Activated CD4-positive, alpha-beta T cell treated with anti-CD3 and anti-CD28 coated beads for 4 hours (primary cell): Measurements from ENCODE around the gene ACD.

Experiments
- DNase-seq, 2 donors: peaks; one replicate each; pipeline ENCODE4 v3.0.0-alpha.2; 2020

Gene ACD

DNA sequence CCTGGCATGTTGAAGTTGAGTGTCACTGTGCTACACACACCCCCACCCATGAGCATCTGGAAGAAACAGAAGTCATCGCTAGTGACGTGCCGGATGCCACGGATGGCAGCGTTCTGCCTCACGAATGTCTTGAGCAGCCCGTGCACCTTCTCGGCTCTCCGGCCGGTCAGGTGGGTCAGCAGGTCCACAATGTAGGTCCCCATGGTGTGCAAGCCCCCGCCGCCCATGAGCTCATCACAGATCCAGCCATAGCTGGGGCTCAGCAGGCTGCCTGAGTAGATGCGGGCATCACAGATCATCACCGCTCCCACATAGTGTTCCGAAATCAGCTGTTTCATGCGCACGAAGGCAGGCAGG is 15.5 kb upstream of the ACD start:
- no peak for DNase-seq

GRCh38 chr16:67674851-67675578 is 15.0 kb upstream of the ACD start:
- no peak for DNase-seq

DNA sequence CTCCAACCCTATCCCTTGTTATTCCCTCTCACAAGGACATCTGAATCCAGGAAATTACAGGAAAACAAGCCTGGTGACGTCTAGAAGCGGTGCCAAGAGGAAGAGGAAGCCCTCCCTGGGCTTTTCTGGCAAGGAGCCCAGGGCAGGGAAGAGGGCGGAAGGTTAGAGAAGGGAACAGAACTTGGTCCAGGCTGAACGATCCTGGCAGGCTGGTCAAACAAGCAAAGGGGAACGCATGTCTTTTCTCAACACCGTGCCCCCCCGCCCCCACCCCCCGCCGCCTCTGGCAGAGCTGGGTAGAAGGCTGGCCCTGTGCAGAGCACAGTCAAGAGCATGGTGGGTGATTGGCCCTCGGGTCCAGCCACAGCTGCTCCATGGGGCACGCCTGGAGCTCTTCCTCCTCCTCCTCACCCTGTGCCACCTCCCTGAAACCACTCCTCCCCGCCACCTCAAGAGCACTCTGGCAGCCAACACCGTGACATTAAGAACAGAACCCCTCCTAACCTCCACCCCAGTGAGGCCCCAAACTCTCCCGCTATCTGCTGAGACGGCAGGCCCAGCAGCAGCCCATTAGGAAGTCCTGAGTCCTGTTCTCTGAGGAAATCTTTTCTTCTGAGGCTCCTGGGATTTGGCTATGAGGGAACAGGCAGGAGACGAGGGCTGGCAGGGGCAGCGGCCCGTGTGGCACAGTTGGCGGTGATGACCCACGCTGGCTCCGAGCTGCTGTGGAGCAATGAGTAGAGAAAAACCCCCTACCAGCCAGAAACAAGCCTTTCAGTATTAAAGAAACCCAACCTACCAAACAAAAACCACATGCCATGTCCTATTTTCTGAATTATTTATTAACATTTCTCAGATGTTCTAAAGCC is 13.9 kb upstream of the ACD start:
- DNase-seq, result no peak

DNA sequence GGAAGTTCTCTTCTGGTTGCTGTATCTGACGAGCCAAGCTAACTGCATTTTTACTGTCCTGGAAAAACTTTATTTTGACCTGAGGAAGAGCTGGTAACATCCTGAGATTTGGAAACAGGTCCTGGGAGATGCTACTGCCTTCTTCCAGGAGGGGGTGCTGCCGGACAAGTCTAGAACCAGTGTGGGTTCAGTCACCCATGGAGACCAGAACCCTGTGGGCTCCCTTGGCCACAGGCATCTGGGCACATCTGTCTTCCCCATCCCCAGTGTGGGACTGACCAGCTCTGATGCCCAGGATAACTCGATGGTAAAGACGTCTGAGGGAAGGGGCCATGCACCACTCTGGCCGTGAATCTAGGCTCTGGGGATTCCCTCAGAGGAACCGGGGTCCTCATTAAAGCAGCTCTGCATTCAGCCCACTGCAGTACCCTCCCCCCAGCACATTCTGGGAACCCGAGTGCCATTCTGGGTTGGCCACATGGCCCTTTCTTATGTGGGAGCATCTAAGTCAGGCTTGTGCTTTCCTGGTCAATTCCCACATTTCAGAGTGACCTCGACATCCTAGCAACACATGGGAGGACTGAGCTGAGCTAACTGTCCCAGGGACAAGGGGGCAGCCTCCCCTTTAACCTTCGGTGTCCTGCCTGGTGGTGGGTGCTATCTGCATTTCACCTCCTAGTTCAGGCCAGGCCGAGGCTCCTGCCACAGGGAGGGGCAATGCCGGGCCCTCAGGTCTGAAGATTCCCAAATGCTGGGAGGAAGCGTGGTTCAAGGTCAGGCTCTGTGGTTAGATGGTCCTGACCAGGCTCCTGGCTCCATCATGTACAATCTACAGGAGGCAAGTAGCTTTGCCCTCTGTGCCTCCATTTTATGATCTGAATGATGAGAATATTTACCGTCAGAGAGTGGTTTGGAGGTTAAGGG is 12.9 kb upstream of the ACD start:
- peak; percentile 51 for DNase-seq

GRCh38 chr16:67672306-67672705 is 12.2 kb upstream of the ACD start:
- DNase-seq, result no peak

GRCh38 chr16:67669499-67670101 is 9.5 kb upstream of the ACD start:
- DNase-seq, result no peak

DNA sequence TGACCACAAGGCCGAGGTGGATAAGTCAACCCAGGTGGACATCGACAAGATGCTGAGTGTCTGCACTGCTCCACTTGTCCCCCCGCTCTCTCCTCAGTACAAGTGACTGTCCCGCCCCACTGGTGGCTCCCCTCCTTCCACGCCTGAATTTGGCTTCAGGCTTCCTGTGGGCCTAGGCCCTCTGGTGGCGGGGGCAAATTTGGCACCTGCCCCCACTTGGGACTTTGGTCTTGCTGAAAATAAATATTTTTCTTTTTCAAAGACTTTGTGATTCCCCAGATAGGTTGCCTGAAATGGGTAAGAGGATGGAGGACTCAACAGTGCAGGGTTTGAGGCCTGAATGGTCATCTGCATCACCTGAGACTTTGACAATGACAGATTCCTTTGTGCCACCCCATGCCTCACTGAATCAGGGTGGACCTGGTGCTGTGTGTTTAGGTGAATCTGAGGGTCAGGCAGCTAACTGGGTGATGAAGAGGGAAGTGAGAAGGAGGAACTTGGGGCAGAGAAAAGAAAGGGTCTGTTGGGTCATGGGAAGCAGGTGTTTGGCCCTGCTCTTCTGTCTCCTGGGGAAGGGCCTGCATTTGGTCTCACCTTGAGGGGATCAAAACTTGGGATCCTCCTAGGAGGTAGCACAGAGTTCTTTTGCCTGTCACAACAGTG is 8.6 kb upstream of the ACD start:
- DNase-seq, result no peak

DNA sequence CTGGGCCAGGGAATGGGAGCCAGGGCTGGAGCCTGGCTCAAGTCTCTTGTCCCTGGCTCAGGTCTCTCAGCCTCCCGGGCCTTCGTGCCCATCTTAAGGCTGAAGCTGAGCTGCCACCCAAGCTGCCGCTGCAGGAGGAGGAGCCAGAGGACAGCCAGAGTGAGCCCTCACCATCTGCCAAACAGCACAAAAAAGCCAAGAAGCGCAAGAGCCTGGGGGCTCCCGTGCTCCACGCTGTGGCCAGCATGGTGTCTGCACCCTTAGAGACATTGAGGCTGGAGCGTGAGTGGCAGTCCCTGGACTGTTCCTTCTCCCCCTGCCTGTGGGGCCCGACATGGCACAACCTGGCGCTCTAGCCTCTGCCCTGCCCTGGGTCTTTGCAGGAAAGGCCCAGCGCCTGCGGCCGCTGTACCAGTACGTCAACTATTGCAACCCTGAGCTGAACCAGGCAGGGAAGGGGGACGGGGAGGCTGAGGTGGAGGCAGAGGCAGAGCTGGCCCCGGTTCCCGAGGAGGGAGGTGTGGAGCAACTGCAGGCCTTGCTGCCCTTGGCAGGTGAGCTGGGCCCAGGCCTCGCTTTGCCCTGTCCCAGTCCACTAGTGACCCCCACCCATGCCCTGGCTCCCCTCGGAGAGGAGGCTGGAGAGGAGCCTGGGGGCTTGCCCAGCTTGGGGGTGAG is 7.9 kb upstream of the ACD start:
- peak; percentile 76 to 77 for DNase-seq

DNA sequence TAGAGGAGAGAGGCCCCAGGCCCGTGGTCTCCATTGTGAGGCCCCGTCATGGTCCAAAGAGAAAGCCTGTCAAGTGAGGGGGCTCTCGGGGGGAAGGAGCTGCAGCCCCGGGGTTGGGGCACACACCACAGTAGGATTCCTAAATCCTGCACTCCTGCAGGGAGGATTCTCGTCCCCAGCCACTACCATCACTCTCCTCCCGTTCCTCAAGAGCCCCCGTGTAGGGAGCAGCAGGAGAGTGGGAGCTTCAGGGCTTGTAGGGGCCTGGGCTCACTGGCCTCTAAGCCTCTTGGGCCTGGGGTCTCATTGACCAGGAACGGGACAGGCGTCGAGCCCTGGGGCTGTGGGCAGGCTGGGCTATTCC is 7.4 kb upstream of the ACD start:
- no peak for DNase-seq

GRCh38 chr16:67666559-67667452 is 6.7 kb upstream of the ACD start, which contains the start of the genes C16orf86 and ENKD1:
Gene C16orf86, plus strand, starts transcription at chr16:67666814. Its CDS starts 157 bp downstream, at chr16:67666971.
Gene ENKD1, minus strand, starts transcription at chr16:67666750. Its CDS starts 308 bp downstream, at chr16:67666442.
- DNase-seq, result peak; percentile 79 to 83

DNA sequence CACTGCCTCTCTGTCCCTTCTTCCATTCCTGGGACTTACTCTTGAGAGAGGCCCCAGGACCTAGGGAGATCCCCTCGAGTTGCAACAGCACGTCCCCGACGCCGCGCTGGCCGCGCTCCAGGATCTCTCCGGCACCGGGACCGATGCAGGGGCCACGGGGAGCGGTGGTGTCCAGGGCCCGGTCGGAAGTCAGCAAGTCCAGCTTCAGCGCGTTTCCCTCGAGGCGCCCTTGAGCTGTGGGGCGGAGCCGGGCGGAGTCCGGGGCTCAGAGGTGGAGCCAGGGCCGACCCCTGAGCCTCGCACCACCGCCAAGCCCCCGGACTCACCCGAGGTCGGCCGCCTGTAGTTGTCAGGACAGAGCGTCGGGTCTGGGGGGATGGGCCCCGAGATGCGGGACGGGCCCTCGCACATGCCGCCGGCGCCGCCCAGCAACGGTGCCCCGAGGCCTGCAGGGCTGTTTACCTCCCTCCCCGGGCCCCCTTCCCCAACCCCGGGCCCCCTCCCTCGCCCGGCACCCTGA is 6.0 kb upstream of the ACD start:
- no peak for DNase-seq

DNA sequence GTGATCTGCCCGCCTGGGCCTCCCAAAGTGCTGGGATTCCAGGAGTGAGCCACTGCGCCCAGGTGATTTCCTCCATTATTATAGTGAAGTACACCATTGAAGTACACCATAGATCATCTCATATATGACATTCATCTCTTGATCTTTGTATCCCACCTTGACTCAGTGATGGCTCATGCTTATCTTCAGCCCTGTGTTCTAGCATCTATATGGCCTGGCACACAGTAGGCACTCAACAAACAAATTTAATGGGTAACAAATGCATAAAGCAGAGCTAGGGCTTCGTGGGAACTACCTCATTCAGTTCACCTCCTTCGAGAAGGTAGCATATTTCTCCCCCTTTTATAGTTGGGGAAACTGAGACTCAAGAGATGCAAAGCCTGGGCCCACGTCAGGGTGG is 5.5 kb upstream of the ACD start:
- DNase-seq, result no peak

DNA sequence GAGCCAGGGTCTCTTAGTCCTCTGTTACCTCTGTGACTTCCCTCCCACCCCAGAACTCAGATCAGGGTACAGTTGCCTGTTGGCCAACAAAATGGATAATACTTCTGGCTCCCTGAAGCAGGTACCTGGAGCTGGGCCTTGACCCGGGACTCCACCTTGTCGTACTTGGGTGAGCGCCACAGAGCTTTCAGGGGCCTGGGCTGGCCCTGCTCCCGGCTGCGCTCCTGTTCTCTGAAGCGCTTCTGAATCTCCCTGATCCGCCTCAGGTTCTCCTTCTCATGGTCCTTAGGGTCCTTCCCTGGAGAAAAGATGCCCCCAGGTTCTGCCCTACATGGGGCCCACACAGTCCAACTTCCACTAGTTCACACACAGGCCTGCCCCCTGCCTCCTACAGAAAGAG is 4.8 kb upstream of the ACD start:
- no peak for DNase-seq

- DNase-seq, result no peak
Measured at GRCh38 chr16:67664258-67664657, 4.2 kb upstream of the ACD start.

DNA sequence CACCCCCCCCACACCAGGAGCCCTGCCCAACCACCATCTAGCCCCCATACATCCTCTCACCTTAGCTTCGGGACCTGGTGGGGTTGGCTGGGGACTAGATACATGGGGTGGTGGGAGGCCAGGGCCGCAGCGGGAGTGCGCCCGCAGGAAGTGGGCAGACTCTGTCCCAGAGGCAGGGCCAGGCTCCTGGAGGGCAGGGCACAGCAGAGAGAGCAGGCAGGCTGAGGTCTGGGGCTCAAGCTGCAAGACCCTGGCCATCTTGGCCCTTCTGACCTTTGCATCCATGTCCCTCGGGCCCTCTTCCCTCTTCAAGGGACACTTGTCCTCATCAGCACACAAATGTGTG is 3.8 kb upstream of the ACD start:
- no peak for DNase-seq

DNA sequence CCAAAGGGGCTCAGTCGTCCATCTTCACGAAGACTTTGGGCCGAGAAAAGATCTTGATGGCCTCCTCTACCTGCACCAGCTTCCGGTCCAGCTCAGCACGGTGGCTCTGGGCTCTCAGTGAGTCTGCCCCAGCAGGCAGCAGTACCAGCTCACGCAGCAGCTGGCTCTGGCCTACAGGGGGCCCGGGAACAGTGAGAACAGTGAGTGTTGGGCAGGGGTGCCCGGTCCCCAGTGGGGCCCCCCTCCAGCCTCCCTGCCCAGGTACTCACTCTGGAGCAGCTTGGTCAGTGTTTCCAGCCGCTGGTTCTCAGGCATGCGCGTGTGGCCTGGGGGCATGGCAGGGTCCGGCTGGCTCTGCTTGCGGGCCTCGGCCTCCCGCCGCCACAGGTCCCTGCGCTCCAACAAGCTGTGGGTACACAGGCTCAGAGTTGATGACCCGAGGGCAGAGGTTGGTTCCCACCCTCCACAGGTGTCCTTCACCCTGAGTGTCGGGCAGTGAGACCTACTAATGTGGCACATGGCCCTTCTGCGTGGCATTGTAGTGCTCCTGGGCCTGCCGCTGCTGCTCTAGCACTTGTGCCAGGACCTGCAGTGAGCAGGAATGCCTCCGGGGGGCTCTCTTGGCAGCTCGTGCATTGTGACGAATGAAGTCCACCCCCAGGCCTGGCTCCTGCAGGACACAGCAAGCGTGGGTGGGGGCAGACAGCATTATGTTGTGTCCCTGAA is 3.3 kb upstream of the ACD start:
- no peak for DNase-seq

DNA sequence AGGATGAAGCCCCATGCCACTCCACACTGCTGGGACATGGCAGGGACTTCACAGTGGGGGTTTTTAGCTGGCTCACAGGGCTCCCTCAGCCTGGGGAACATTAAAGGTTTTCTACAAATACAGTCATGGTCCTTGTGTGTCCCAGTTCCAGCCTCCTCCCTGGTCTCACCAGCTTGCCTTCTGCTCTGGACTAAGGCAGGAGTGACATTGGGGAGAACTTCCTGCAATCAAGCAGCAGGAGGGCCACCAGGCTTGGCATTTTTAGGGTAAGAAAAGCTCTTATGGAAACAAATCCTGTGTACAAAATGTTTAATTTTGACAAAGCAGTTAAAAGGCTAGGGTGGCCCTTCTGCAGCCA is 2.6 kb upstream of the ACD start:
- no peak for DNase-seq

- DNase-seq, result no peak
Measured at GRCh38 chr16:67661886-67662652, 2.0 kb upstream of the ACD start.
